ENCODE results near the gene STOML2.

DNA sequence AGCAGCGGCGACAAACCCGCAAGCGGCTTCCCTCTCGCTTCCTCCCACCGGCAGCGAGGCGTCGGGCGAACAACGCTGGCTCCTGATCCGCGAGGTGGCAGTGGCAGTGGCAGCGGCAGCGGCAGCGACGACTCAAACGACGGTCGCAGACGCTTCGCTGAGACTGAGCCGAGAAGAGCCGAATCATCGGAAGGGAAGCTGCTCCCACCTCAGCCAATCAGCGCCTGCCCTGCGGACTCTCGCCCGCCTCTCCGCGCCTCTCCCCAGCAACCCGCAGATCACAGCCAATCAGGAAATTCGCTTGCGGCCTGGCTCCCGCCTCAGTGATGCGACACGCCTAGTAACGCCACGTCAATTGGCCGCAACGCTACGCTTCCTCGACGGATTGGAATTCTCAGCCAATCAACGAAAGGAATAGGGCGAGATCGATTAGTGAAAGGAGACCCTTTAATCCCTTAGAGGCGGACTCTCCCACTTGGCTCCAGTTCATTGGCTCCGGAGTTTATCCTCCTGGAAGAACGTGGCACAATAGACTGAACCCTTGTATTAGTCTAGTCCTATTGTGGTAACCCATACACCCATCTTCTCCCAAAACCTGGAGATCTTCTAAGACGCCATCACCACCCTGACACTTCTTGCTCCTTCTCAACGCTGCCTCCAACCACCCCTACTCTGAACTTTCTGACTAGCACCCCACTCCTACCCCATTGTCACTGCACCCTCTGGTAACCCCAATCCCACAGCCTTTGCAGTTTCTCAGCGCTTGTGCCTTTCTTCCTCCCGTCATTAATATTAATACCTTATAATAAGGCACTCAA, 30.3 kb downstream of the STOML2 start, which contains the start of gene VCP:
- no peak for TF ChIP-seq EZH2 (optimal IDR thresholded peaks at IDR 0.05; ENCODE audit: low read depth, low read length)
- TF ChIP-seq, protein P1, sequence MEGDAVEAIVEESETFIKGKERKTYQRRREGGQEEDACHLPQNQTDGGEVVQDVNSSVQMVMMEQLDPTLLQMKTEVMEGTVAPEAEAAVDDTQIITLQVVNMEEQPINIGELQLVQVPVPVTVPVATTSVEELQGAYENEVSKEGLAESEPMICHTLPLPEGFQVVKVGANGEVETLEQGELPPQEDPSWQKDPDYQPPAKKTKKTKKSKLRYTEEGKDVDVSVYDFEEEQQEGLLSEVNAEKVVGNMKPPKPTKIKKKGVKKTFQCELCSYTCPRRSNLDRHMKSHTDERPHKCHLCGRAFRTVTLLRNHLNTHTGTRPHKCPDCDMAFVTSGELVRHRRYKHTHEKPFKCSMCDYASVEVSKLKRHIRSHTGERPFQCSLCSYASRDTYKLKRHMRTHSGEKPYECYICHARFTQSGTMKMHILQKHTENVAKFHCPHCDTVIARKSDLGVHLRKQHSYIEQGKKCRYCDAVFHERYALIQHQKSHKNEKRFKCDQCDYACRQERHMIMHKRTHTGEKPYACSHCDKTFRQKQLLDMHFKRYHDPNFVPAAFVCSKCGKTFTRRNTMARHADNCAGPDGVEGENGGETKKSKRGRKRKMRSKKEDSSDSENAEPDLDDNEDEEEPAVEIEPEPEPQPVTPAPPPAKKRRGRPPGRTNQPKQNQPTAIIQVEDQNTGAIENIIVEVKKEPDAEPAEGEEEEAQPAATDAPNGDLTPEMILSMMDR (IDR thresholded peaks at IDR 0.05; ENCODE audit: low read length) = no peak
